Left lung (tissue), 10 donors: ENCODE results near the gene CMPK1. TPM values are rescaled to one million over a fixed set of nuclear protein-coding genes. Genes with fewer than 3 reads are reported as not detected.

ENCODE experiments used
- ATAC-seq: fragments of 200-7000 bp; cut with Tn5 transposase; one replicate; pipeline ENCODE4 v1.9.1; 2020; ENCODE audit warnings: moderate library complexity
- DNase-seq, 4 donors: peaks; one replicate each; pipeline ENCODE4 v3.0.0-alpha.2; 2013 to 2020
- H3K27ac ChIP-seq, 2 donors: fragments of 200-600 bp; sonication (generic) in 1 of 2; one replicate each; pipeline versions ENCODE4 v1.5.0 to v1.8.0; 2020 to 2021
- H3K27me3 ChIP-seq, 2 donors: fragments of 200-600 bp; sonication (generic) in 1 of 2; one replicate each; pipeline versions ENCODE4 v1.5.0 to v1.8.0; 2020 to 2021
- H3K36me3 ChIP-seq, 2 donors: fragments of 200-600 bp; sonication (generic) in 1 of 2; one replicate each; pipeline versions ENCODE4 v1.5.0 to v1.8.0; 2020 to 2021
- H3K4me1 ChIP-seq, 2 donors: fragments of 200-600 bp; one replicate each; pipeline ENCODE4 v1.8.0; 2021
- H3K4me3 ChIP-seq, 2 donors: fragments of 200-600 bp; sonication (generic) in 1 of 2; one replicate each; pipeline versions ENCODE4 v1.5.0 to v1.8.0; 2020 to 2021; ENCODE audit warnings: mild to moderate bottlenecking in 1 of 2
- H3K9me3 ChIP-seq, 2 donors: fragments of 200-600 bp; sonication (generic) in 1 of 2; one replicate each; pipeline versions ENCODE4 v1.5.0 to v1.8.0; 2020 to 2021
- CTCF ChIP-seq, 2 donors: fragments of 200-600 bp; sonication (generic) in 1 of 2; IDR thresholded peaks; one replicate each; pipeline versions ENCODE4 v1.5.0 to v1.8.0; 2021; ENCODE audit warnings: antibody characterized with exemption in 2 of 2
- intact Hi-C, 2 donors: fragments of 100-400 bp; cut with DNase I; formaldehyde crosslinking; loops; one replicate each; pipeline versions ENCODE4 v1.11.2 to v1.14.2; 2022
- polyA plus RNA-seq, 6 donors: library from polyadenylated mRNA; unstranded; fragments of 120-200 nt; gene quantifications; one replicate each; pipeline ENCODE4 v1.2.1, GENCODE V29; 2013; ENCODE audit not compliant: insufficient read length in 6 of 6
- total RNA-seq, 2 donors: library from RNA; stranded (reverse); fragmentation: NEBNext Ultra II Directional; extraction: Animal tissue kit (Norgen Biotek cat#: 25700); gene quantifications; one replicate each; pipeline ENCODE4 v1.2.1, GENCODE V29; 2021
- donor health status: DM: no; HTN: yes; CAD: no.
- donor health status: DM: no; HTN: no; CAD: no.

CMPK1 gene
- total and polyA plus RNA-seq, 8 donors, result 76.2 to 128 (median 94.6) TPM

DNA sequence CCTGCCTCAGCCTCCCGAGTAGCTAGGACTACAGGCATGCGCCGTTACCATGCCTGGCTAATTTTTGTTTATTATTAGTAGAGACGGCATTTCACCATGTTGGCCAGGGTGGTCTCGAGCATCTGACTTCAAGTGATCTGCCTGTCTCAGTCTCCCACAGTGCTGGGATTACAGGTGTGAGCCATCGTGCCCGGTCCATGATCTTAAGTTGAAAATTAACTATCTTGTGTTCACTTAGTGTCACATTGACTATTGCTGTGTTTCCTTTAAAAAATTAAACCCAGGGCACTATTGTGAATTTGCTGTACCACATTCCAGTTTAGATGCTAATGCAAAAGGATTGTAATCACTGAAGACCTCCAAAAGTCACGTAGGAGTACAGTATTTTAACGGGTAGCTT is 14.1 kb downstream of the CMPK1 start:
- no peak for TF ChIP-seq CTCF (IDR thresholded peaks at IDR 0.05)

GRCh38 chr1:47348246-47348645 is 14.7 kb downstream of the CMPK1 start:
- Histone ChIP-seq H3K36me3 (peaks cover 0 to 7% of the 10 kb centered on the region in 2 donors), H3K27ac (no peak overlapping the region), H3K9me3 (no peaks in the 10 kb centered on the region), H3K4me1 (no peaks in the 10 kb centered on the region), H3K4me3 (no peak overlapping the region), H3K27me3 (no peaks in the 10 kb centered on the region)
- no peak for TF ChIP-seq CTCF (IDR thresholded peaks at IDR 0.05)
- DNase-seq, result no peak
- ATAC-seq, result no peak
- intact Hi-C loops, result no loop called here

More for the DNA sequence above, 14.1 kb downstream of the CMPK1 start:
- Histone ChIP-seq H3K27ac (no peak overlapping the region), H3K27me3 (no peaks in the 10 kb centered on the region), H3K9me3 (no peaks in the 10 kb centered on the region), H3K4me3 (no peak overlapping the region), H3K36me3 (peaks cover 0 to 7% of the 10 kb centered on the region in 2 donors), H3K4me1 (no peaks in the 10 kb centered on the region)
- no peak for ATAC-seq
- no peak for DNase-seq
- intact Hi-C loops, result no loop called here

GRCh38 chr1:47351305-47351704 is 17.7 kb downstream of the CMPK1 start:
- intact Hi-C loops, result no loop called here
- Histone ChIP-seq H3K9me3 (no peaks in the 10 kb centered on the region), H3K4me3 (no peak overlapping the region), H3K27ac (no peak overlapping the region), H3K36me3 (no peaks in the 10 kb centered on the region), H3K4me1 (peaks cover 0 to under 1% of the 10 kb centered on the region in 2 donors), H3K27me3 (no peaks in the 10 kb centered on the region)
- TF ChIP-seq CTCF (IDR thresholded peaks at IDR 0.05), result no peak
- no peak for DNase-seq
- ATAC-seq, result no peak

DNA sequence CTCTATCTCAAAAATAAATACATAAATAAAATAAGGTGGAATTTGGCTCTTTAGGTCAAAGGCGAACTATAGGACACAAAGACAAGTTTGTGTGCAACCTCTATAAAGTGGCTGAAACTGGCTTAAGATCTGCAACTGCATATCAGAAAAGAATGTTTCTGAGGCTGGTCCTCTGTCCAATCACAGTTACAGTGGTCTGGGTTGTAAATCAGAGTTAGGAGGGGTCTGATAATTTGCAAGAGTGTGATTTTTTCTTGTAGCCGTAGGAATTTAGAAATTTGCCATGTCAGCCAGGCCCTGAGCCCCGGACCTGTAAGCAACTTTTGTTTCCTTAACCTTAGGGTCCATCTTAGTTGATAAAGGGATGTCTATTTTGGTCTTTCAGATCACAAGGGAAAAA is 27.8 kb downstream of the CMPK1 start:
- intact Hi-C loops, result no loop called here
- H3K27me3 ChIP-seq, result no peaks in the 10 kb centered on the region
- H3K4me1 ChIP-seq, result peaks cover 0 to 2% of the 10 kb centered on the region in 2 donors
- no peak overlapping the region for H3K4me3 ChIP-seq
- no peak for TF ChIP-seq CTCF (IDR thresholded peaks at IDR 0.05)
- DNase-seq, result no peak
- no peaks in the 10 kb centered on the region for H3K36me3 ChIP-seq
- no peaks in the 10 kb centered on the region for H3K9me3 ChIP-seq
- no peak overlapping the region for H3K27ac ChIP-seq
- ATAC-seq, result no peak

- no peaks in the 10 kb centered on the region for H3K36me3 ChIP-seq
- DNase-seq (no peak), ATAC-seq (no peak)
- H3K4me3 ChIP-seq, result no peak overlapping the region
- no peaks in the 10 kb centered on the region for H3K27me3 ChIP-seq
- H3K4me1 ChIP-seq, result no peaks in the 10 kb centered on the region
- no peak overlapping the region for H3K27ac ChIP-seq
- no peak for TF ChIP-seq CTCF (IDR thresholded peaks at IDR 0.05)
- intact Hi-C loops, result no loop called here
- no peaks in the 10 kb centered on the region for H3K9me3 ChIP-seq
Observed at GRCh38 chr1:47362828-47363227, 29.2 kb downstream of the CMPK1 start.
